Measurements from ENCODE around the gene TMEM234. TPM values are rescaled to one million over a fixed set of nuclear protein-coding genes. Genes with fewer than 3 reads are reported as not detected.

TMEM234 gene
- total and polyA plus RNA-seq, 10 of the 15 experiments (the other 5 are each of a cell fraction or from before 2014, with no cell fraction given) = 2.9 to 10.9 (median 6.4) TPM

GRCh38 chr1:32201011-32201855 is 20.9 kb downstream of the TMEM234 start (continued):
- no peak for TF ChIP-seq RB1 (IDR thresholded peaks at IDR 0.05; ENCODE audit: borderline replicate concordance)
- no peak for TF ChIP-seq REST (IDR thresholded peaks at IDR 0.05; ENCODE audit: low read depth, low read length)
- TF ChIP-seq TCF3 (IDR thresholded peaks at IDR 0.05; ENCODE audit: borderline replicate concordance, insufficient read depth, low read depth, low read length) = no peak
- TF ChIP-seq RAD51 (IDR thresholded peaks at IDR 0.05) = 0 out of 2 replicates have a peak, but pooled peaks have one; percentile 18
- TF ChIP-seq, protein P1, sequence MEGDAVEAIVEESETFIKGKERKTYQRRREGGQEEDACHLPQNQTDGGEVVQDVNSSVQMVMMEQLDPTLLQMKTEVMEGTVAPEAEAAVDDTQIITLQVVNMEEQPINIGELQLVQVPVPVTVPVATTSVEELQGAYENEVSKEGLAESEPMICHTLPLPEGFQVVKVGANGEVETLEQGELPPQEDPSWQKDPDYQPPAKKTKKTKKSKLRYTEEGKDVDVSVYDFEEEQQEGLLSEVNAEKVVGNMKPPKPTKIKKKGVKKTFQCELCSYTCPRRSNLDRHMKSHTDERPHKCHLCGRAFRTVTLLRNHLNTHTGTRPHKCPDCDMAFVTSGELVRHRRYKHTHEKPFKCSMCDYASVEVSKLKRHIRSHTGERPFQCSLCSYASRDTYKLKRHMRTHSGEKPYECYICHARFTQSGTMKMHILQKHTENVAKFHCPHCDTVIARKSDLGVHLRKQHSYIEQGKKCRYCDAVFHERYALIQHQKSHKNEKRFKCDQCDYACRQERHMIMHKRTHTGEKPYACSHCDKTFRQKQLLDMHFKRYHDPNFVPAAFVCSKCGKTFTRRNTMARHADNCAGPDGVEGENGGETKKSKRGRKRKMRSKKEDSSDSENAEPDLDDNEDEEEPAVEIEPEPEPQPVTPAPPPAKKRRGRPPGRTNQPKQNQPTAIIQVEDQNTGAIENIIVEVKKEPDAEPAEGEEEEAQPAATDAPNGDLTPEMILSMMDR (IDR thresholded peaks at IDR 0.05 in 2 of 3, conservative IDR thresholded peaks at IDR 0.05 in 1 of 3; ENCODE audit: control insufficient read depth in 2 of 3, extremely low read depth in 1 of 3, insufficient read depth in 1 of 3, low read depth in 3 of 3, low read length in 3 of 3) = 0 out of 6 replicates have a peak, but pooled peaks of 2 of the 3 experiments have one; percentile 16 to 17
- no peak for TF ChIP-seq ZBTB4 (CRISPR knock-in tag; IDR thresholded peaks at IDR 0.05)
- peak; percentile 57; the same call in 1 of the 2 replicates for TF ChIP-seq TCF12 (IDR thresholded peaks at IDR 0.05; ENCODE audit: low read depth, low read length)
- TF ChIP-seq MYC (IDR thresholded peaks at IDR 0.05; ENCODE audit: insufficient read depth, insufficient read length, insufficient replicate concordance, low read length, severe bottlenecking) = no peak
- TF ChIP-seq ESRRA (IDR thresholded peaks at IDR 0.05; ENCODE audit: low read length) = no peak
- no peak for TF ChIP-seq TAF1 (IDR thresholded peaks at IDR 0.05; ENCODE audit: borderline replicate concordance, low read depth, low read length)
- no peak for TF ChIP-seq PAX5 (IDR thresholded peaks at IDR 0.05; ENCODE audit: borderline replicate concordance, low read depth, low read length)
- TF ChIP-seq, protein P2, sequence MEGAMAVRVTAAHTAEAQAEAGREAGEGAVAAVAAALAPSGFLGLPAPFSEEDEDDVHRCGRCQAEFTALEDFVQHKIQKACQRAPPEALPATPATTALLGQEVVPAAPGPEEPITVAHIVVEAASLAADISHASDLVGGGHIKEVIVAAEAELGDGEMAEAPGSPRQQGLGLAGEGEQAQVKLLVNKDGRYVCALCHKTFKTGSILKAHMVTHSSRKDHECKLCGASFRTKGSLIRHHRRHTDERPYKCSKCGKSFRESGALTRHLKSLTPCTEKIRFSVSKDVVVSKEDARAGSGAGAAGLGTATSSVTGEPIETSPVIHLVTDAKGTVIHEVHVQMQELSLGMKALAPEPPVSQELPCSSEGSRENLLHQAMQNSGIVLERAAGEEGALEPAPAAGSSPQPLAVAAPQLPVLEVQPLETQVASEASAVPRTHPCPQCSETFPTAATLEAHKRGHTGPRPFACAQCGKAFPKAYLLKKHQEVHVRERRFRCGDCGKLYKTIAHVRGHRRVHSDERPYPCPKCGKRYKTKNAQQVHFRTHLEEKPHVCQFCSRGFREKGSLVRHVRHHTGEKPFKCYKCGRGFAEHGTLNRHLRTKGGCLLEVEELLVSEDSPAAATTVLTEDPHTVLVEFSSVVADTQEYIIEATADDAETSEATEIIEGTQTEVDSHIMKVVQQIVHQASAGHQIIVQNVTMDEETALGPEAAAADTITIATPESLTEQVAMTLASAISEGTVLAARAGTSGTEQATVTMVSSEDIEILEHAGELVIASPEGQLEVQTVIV (IDR thresholded peaks at IDR 0.05; ENCODE audit: borderline replicate concordance, partially characterized antibody) = no peak
- TF ChIP-seq FOS (IDR thresholded peaks at IDR 0.05; ENCODE audit: borderline replicate concordance, extremely low read depth, insufficient read length) = no peak
- TF ChIP-seq NFYA (IDR thresholded peaks at IDR 0.05; ENCODE audit: borderline replicate concordance, low read depth, low read length) = no peak
- TF ChIP-seq ZBED1 (IDR thresholded peaks at IDR 0.05; ENCODE audit: borderline replicate concordance) = 0 out of 2 replicates have a peak, but pooled peaks have one; percentile 33
- peak; percentile 91 for TF ChIP-seq EED (IDR thresholded peaks at IDR 0.05; ENCODE audit: low read depth)

All from GM12878 (cell line).